HCT116 (cell line): ENCODE results near the gene OTUD4. TPM values are rescaled to one million over a fixed set of nuclear protein-coding genes. Genes with fewer than 3 reads are reported as not detected.

Source experiments
- ATAC-seq: fragments of 200-7000 bp; cut with Tn5 transposase; 2 replicates; pipeline ENCODE4 v1.9.1; 2020; ENCODE audit warnings: mild to moderate bottlenecking, moderate library complexity
- BruUV-seq: library from RNA; stranded (reverse); fragments of 400-500 nt; replicated peaks from 2 replicates; lab custom pipeline; 2021; lab: Mats Ljungman, UMichigan
- CTCF ChIA-PET: fragments of 300-600 bp; sonication (Branson Sonifier 250); formaldehyde crosslinking; loops from one replicate; lab custom pipeline; 2021; ENCODE audit warnings: antibody characterized with exemption; lab: Charles Lee
- POLR2A ChIA-PET: fragments of 300-600, 350-600 bp; sonication (Branson Sonifier 250); formaldehyde crosslinking; loops from one replicate; lab custom pipeline; 2021; ENCODE audit warnings: antibody characterized with exemption; lab: Charles Lee
- RAD21 ChIA-PET, 2 experiments: fragments of 300-600 bp; sonication (Branson Sonifier 250); formaldehyde crosslinking; loops; one replicate each; lab custom pipeline; 2023; ENCODE audit warnings: low total read pairs in 2 of 2; ENCODE audit not compliant: uncharacterized antibody in 2 of 2, unreplicated experiment in 2 of 2, low non-redundant PET in 1 of 2; lab: Charles Lee
- DNase-seq: peaks from one replicate; pipeline ENCODE4 v3.0.0-alpha.2; 2010; ENCODE audit warnings: low read depth, low spot score
- H2AFZ ChIP-seq: fragments of 200-600 bp; shearing (Covaris generic), sonication (generic); 2 replicates; pipeline ENCODE4 v1.6.1; 2017; ENCODE audit warnings: low read depth, mixed run types, mixed read lengths, antibody characterized with exemption, low read length; ENCODE audit not compliant: poor library complexity, severe bottlenecking
- H3K27ac ChIP-seq: 2 replicates; pipeline ENCODE4 v1.5.1; 2012; ENCODE audit warnings: low read depth, low read length
- H3K27me3 ChIP-seq: fragments of 200-600 bp; sonication (generic); 2 replicates; pipeline ENCODE4 v1.6.1; 2016; ENCODE audit warnings: mixed run types, low read length, mixed read lengths; ENCODE audit not compliant: insufficient read depth
- H3K36me3 ChIP-seq, 2 experiments: fragments of 200-500 bp in 1 of 2; fragments of 200-600 bp in 1 of 2; sonication (Bioruptor generic) in 1 of 2; sonication (generic) in 1 of 2; 2 replicates each; pipeline versions ENCODE4 v1.5.1 to v1.6.1; 2014 to 2016; ENCODE audit warnings: low read length in 2 of 2, inconsistent platforms in 1 of 2, mixed read lengths in 1 of 2, mixed run types in 1 of 2; ENCODE audit not compliant: insufficient read depth in 2 of 2, control insufficient read depth in 1 of 2
- H3K4me1 ChIP-seq, 2 experiments: fragments of 200-600 bp in 1 of 2; sonication (generic) in 1 of 2; 2 replicates each; pipeline versions ENCODE4 v1.5.1 to v1.6.1; 2012 to 2017; ENCODE audit warnings: low read length in 2 of 2, inconsistent platforms in 1 of 2, mild to moderate bottlenecking in 1 of 2, mixed read lengths in 1 of 2, mixed run types in 1 of 2, moderate library complexity in 1 of 2; ENCODE audit not compliant: insufficient read depth in 2 of 2, control insufficient read depth in 1 of 2
- H3K4me2 ChIP-seq: fragments of 200-600 bp; sonication (generic); 2 replicates; pipeline ENCODE4 v1.6.1; 2017; ENCODE audit warnings: mixed run types, low read length, mixed read lengths
- H3K4me3 ChIP-seq, 2 experiments: fragments of 200-600 bp in 1 of 2; sonication (generic) in 1 of 2; replicated peaks in 1 of 2; 2 replicates each; pipeline ENCODE4 v1.5.1; 2011 to 2016; ENCODE audit warnings: low read length in 2 of 2, control low read depth in 1 of 2, low read depth in 1 of 2, mild to moderate bottlenecking in 1 of 2, mixed read lengths in 1 of 2, mixed run types in 1 of 2
- H3K79me2 ChIP-seq: fragments of 200-600 bp; sonication (generic); 2 replicates; pipeline ENCODE4 v1.6.1; 2017; ENCODE audit warnings: mild to moderate bottlenecking, mixed run types, low read length, moderate library complexity, mixed read lengths; ENCODE audit not compliant: insufficient read depth
- H3K9ac ChIP-seq: fragments of 200-600 bp; sonication (generic); 2 replicates; pipeline ENCODE4 v1.6.1; 2016; ENCODE audit warnings: low read length, mixed read lengths
- H3K9me2 ChIP-seq: fragments of 200-600 bp; sonication (generic), shearing (Covaris generic); 2 replicates; pipeline ENCODE4 v1.6.1; 2017; ENCODE audit warnings: mixed run types, mild to moderate bottlenecking, moderate library complexity; ENCODE audit not compliant: insufficient read depth
- H3K9me3 ChIP-seq, 2 experiments: fragments of 200-500 bp in 1 of 2; fragments of 200-600 bp in 1 of 2; sonication (Bioruptor generic) in 1 of 2; sonication (generic) in 1 of 2; 2 replicates each; pipeline ENCODE4 v1.6.1; 2014 to 2017; ENCODE audit warnings: low read length in 2 of 2, mixed read lengths in 2 of 2, inconsistent platforms in 1 of 2, low read depth in 1 of 2, mild to moderate bottlenecking in 1 of 2, mixed run types in 1 of 2, moderate library complexity in 1 of 2; ENCODE audit not compliant: control insufficient read depth in 1 of 2, insufficient read depth in 1 of 2
- H4K20me1 ChIP-seq: fragments of 200-600 bp; sonication (generic), shearing (Covaris generic); 2 replicates; pipeline ENCODE4 v1.6.1; 2017; ENCODE audit warnings: mixed run types, mild to moderate bottlenecking, moderate library complexity; ENCODE audit not compliant: insufficient read depth
- CEBPB ChIP-seq: IDR thresholded peaks from 2 replicates; pipeline ENCODE4 v1.6.1; 2012; ENCODE audit warnings: low read depth
- EGR1 ChIP-seq: IDR thresholded peaks from 2 replicates; pipeline ENCODE4 v1.6.1; 2012; ENCODE audit warnings: low read depth
- EZH2 ChIP-seq: fragments of 200-600 bp; sonication (generic); IDR thresholded peaks from 2 replicates; pipeline ENCODE4 v1.6.1; 2017; ENCODE audit warnings: antibody characterized with exemption, mixed run types
- EZH2phosphoT487 ChIP-seq: fragments of 200-600 bp; IDR thresholded peaks from 2 replicates; pipeline ENCODE4 v1.6.1; 2018; ENCODE audit warnings: antibody characterized with exemption, borderline replicate concordance
- JUND ChIP-seq: IDR thresholded peaks from 2 replicates; pipeline ENCODE4 v1.6.1; 2012
- POLR2A ChIP-seq: IDR thresholded peaks from 2 replicates; pipeline ENCODE4 v1.7.0; 2011; ENCODE audit warnings: borderline replicate concordance; ENCODE audit not compliant: insufficient read depth, insufficient read length; ENCODE audit errors: extremely low read depth
- POLR2AphosphoS5 ChIP-seq: IDR thresholded peaks from 2 replicates; pipeline ENCODE4 v1.6.1; 2011; ENCODE audit warnings: mild to moderate bottlenecking, low read depth, low read length, moderate library complexity
- SIN3A ChIP-seq: IDR thresholded peaks from 2 replicates; pipeline ENCODE4 v1.6.1; 2012; ENCODE audit warnings: low read depth
- SP1 ChIP-seq: IDR thresholded peaks from 2 replicates; pipeline ENCODE4 v1.6.1; 2012; ENCODE audit warnings: low read depth
- TCF7L2 ChIP-seq: IDR thresholded peaks from 2 replicates; pipeline ENCODE4 v1.7.0; 2011; ENCODE audit warnings: borderline replicate concordance, inconsistent platforms; ENCODE audit not compliant: insufficient read depth, insufficient read length; ENCODE audit errors: extremely low read depth
- YY1 ChIP-seq: IDR thresholded peaks from 2 replicates; pipeline ENCODE4 v1.6.1; 2011; ENCODE audit warnings: low read length, low read depth, moderate library complexity, mild to moderate bottlenecking; ENCODE audit not compliant: insufficient replicate concordance; ENCODE audit errors: extremely low read depth
- ZFX ChIP-seq: fragments of 450-650 bp; IDR thresholded peaks from 2 replicates; pipeline ENCODE4 v1.6.1; 2017
- intact Hi-C: fragments of 100-400 bp; cut with micrococcal nuclease; formaldehyde crosslinking; loops from 2 replicates; pipeline ENCODE4 v1.10.0; 2022
- total RNA-seq: library from RNA; stranded (reverse); gene quantifications from one replicate; pipeline ENCODE4 v1.2.1, GENCODE V29; 2021; ENCODE audit not compliant: unreplicated experiment
- TF ChIP-seq, protein P1 (sequence below): IDR thresholded peaks from 2 replicates; pipeline ENCODE4 v1.6.1; 2012; ENCODE audit warnings: low read depth
- TF ChIP-seq, protein P2 (sequence below): IDR thresholded peaks from 2 replicates; pipeline ENCODE4 v1.6.1; 2012

OTUD4 gene
- total RNA-seq, 1 experiment from 2014 or later = 37.2 TPM

DNA sequence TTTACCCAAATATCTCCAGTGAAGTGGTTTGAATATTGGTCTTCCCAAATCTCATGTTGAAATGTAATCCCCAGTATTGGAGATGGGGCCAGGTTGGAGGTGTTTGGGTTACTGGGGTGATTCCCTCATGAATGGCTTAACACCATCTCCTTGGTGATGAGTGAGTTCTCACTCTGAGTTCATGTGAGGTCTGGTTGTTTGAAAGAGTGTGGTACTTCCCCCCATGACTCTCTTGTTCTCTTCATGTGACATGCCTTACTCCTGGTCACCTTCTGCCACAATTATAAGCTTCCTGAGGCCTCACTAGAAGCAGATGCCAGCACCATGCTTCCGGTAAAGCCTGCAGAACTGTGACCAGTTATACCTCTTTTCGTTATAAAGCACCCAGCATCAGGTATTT lies 32.9 kb upstream of the OTUD4 start:
- intact Hi-C loops = loop anchor here (10.0 kb wide), 1 partner anchor 1122 kb away; no protein-coding TSS in a partner anchor
- ATAC-seq = no peak
- Histone ChIP-seq H3K79me2 (no peaks in the 10 kb centered on the region), H3K4me1 (no peaks in the 10 kb centered on the region), H3K9ac (no peak overlapping the region), H3K4me2 (no peak overlapping the region), H3K27ac (no peak overlapping the region), H3K9me2 (no peaks in the 10 kb centered on the region), H2AFZ (no peak overlapping the region), H3K9me3 (no peaks in the 10 kb centered on the region), H3K27me3 (no peaks in the 10 kb centered on the region), H3K36me3 (no peaks in the 10 kb centered on the region), H3K4me3 (no peak overlapping the region), H4K20me1 (no peaks in the 10 kb centered on the region)
- RAD21 ChIA-PET = no interaction called here
- TF ChIP-seq EZH2phosphoT487 (no peak), POLR2A (no peak), ZFX (no peak), JUND (no peak), CEBPB (no peak), YY1 (no peak), SP1 (no peak), EZH2 (no peak), TCF7L2 (no peak), SIN3A (no peak), EGR1 (no peak), POLR2AphosphoS5 (no peak)
- TF ChIP-seq, protein P1, sequence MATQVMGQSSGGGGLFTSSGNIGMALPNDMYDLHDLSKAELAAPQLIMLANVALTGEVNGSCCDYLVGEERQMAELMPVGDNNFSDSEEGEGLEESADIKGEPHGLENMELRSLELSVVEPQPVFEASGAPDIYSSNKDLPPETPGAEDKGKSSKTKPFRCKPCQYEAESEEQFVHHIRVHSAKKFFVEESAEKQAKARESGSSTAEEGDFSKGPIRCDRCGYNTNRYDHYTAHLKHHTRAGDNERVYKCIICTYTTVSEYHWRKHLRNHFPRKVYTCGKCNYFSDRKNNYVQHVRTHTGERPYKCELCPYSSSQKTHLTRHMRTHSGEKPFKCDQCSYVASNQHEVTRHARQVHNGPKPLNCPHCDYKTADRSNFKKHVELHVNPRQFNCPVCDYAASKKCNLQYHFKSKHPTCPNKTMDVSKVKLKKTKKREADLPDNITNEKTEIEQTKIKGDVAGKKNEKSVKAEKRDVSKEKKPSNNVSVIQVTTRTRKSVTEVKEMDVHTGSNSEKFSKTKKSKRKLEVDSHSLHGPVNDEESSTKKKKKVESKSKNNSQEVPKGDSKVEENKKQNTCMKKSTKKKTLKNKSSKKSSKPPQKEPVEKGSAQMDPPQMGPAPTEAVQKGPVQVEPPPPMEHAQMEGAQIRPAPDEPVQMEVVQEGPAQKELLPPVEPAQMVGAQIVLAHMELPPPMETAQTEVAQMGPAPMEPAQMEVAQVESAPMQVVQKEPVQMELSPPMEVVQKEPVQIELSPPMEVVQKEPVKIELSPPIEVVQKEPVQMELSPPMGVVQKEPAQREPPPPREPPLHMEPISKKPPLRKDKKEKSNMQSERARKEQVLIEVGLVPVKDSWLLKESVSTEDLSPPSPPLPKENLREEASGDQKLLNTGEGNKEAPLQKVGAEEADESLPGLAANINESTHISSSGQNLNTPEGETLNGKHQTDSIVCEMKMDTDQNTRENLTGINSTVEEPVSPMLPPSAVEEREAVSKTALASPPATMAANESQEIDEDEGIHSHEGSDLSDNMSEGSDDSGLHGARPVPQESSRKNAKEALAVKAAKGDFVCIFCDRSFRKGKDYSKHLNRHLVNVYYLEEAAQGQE = no peak
- TF ChIP-seq, protein P2, sequence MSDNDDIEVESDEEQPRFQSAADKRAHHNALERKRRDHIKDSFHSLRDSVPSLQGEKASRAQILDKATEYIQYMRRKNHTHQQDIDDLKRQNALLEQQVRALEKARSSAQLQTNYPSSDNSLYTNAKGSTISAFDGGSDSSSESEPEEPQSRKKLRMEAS = no peak
- CTCF ChIA-PET = no interaction called here
- no TSS peak for BruUV-seq
- no peak for DNase-seq
- POLR2A ChIA-PET = no interaction called here
